Uterine smooth muscle cell (primary cell): ENCODE measurements around the gene HHAT. TPM values are rescaled to one million over a fixed set of nuclear protein-coding genes. Genes with fewer than 3 reads are reported as not detected.

ENCODE experiments used
- total RNA-seq: library from RNA; depleted of rRNA; stranded (reverse); fragments of >200 nt; gene quantifications from 2 replicates; pipeline ENCODE4 v1.2.3, GENCODE V29; 2014

HHAT gene
- 1.9 and 6.6 TPM in 2 replicates for total RNA-seq

DNA sequence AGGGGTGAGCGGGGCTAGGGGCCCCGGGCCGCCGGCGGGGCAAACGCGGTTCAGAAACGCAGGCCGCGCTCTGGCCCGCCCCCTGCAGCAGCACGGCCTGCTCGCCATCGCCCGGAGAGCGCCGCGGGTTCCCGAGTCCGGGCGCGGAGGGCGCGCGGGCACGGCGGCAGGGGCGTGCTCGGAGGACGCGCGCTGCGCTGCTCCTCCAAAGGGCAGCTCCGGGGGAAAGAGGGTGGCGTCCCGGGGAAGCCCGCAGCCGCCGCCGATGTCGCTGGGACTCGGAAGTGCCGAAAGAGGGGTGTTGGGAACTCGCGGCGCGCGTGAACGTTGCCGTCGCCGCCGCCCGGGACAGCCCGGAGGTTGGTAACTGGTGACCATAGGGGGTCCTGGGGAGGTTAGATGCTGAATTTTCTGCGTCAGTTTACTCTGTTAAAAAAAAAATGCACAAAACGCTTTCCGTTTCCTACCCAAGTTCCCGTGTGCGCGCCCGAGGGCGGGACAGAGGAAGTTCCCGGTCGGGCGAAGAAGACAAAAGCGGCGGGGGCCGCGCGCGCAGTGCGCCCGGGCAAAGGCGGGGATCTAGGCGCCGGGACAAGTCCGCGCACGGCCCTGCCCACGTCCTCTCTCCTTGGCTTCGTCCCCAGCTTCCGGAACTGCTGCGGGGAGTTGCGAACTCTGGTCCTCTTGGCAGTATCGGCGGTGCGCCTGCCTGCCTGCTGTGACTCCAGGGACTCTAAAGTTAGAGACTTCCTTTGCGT lies at the start of gene HHAT:
HHAT (plus strand) TSS at position 157 of the 758 bp plus-strand sequence. CDS start 20,074 bp downstream, outside the sequence.

Other genes with a start within 250 kb of the HHAT start
- gene SERTAD4, start 96.1 kb upstream of the HHAT start, total RNA-seq = 0.33 and 1.4 TPM in 2 replicates